Measurements from ENCODE around the gene GPR12. TPM values are rescaled to one million over a fixed set of nuclear protein-coding genes. Genes with fewer than 3 reads are reported as not detected.

GPR12 gene
- total and polyA plus RNA-seq, 2 of the 4 experiments (the other 2 are of a cell fraction) = not detected

DNA sequence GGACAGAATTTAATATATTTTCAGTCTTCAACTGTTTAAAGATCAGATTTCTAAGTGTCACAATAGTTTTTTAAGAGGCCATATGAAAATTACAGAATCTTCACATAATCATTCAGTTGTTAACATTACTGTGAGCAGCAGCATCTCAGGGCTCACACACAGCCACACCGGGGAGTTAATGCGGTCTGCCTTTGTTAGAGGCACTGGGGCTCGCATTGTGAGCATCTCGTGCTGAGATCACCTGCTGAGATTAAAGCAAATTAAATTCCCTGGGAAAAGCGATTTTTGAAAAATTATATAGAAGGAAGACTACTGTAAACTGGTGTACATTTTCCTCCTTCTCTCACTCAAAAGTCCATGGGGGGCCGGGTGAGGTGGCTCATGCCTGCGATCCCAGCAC is 16.6 kb downstream of the GPR12 start:
- Histone ChIP-seq H2AK5ac (ENCODE audit: low read depth, low read length) (no peak overlapping the region), H3K4me1 (ENCODE audit: control insufficient read depth, insufficient read depth, low read length) (no peaks in the 10 kb centered on the region), H3K4ac (ENCODE audit: low read depth, low read length) (no peak overlapping the region), H3K9ac (ENCODE audit: low read depth, low read length) (no peak overlapping the region), H3K23ac (ENCODE audit: low read depth, low read length) (no peak overlapping the region), H3K4me3 (ENCODE audit: insufficient read depth, low read depth, low read length) (no peak overlapping the region), H4K20me1 (ENCODE audit: insufficient read depth, low read length) (no peaks in the 10 kb centered on the region), H2BK15ac (ENCODE audit: low read depth, low read length) (no peak overlapping the region), H4K5ac (ENCODE audit: low read depth, low read length) (no peak overlapping the region), H2AFZ (replicated peaks; ENCODE audit: low read length, poor library complexity) (no peak overlapping the region), H3K9me3 (ENCODE audit: control insufficient read depth, insufficient read depth, low read length) (no peaks in the 10 kb centered on the region), H3K56ac (ENCODE audit: extremely low read depth, insufficient read depth, low read length) (no peak overlapping the region), H3K4me2 (ENCODE audit: low read depth, low read length) (no peak overlapping the region), H3K14ac (replicated peaks; ENCODE audit: low read depth, low read length) (no peak overlapping the region), H3K9me1 (ENCODE audit: insufficient read depth, low read length) (no peaks in the 10 kb centered on the region), H3K27ac (ENCODE audit: insufficient read depth, low read length) (no peak overlapping the region), H4K8ac (ENCODE audit: low read depth in 2 of 2, low read length in 2 of 2) (no peak overlapping the region), H3K79me1 (ENCODE audit: low read depth in 1 of 2, low read length in 2 of 2) (no peaks in the 10 kb centered on the region), H3K36me3 (ENCODE audit: control insufficient read depth, insufficient read depth, low read length) (no peaks in the 10 kb centered on the region), H2BK120ac (ENCODE audit: low read depth, low read length) (no peak overlapping the region), H2AK9ac (replicated peaks; ENCODE audit: low read depth, low read length, poor library complexity) (no peak overlapping the region), H3K27me3 (ENCODE audit: control insufficient read depth, insufficient read depth, low read length) (peaks cover 29% of the 10 kb centered on the region), H2BK20ac (ENCODE audit: low read depth, low read length) (no peak overlapping the region), H2BK5ac (ENCODE audit: low read depth, low read length, poor library complexity, severe bottlenecking) (no peak overlapping the region), H4K91ac (ENCODE audit: insufficient read depth, low read depth, low read length) (no peak overlapping the region), H3K18ac (ENCODE audit: low read depth, low read length) (no peak overlapping the region)
- intact Hi-C loops (cut with micrococcal nuclease) = no loop called here
- in situ Hi-C loops (cut with MboI; ENCODE audit: low sequenced_read_pairs) = no loop called here
- dilution Hi-C loops (cut with HindIII; ENCODE audit: low sequenced_read_pairs, unreplicated experiment) = no loop called here
- no TSS peak for BruUV-seq (replicated peaks)
- DNase-seq = no peak
- ChIA-PET CTCF (no interaction called here), POLR2A (ENCODE audit: unreplicated experiment) (no interaction called here)
- TF ChIP-seq RFX5 (IDR thresholded peaks at IDR 0.05; ENCODE audit: low read depth, low read length) = no peak
- TF ChIP-seq POLR2A (IDR thresholded peaks at IDR 0.05; ENCODE audit: low read depth, low read length) = no peak
- no peak for TF ChIP-seq MAZ (IDR thresholded peaks at IDR 0.05; ENCODE audit: borderline replicate concordance, low read depth, low read length)
- no peak for TF ChIP-seq SMC3 (IDR thresholded peaks at IDR 0.05; ENCODE audit: low read depth, low read length)
- TF ChIP-seq, protein P1, sequence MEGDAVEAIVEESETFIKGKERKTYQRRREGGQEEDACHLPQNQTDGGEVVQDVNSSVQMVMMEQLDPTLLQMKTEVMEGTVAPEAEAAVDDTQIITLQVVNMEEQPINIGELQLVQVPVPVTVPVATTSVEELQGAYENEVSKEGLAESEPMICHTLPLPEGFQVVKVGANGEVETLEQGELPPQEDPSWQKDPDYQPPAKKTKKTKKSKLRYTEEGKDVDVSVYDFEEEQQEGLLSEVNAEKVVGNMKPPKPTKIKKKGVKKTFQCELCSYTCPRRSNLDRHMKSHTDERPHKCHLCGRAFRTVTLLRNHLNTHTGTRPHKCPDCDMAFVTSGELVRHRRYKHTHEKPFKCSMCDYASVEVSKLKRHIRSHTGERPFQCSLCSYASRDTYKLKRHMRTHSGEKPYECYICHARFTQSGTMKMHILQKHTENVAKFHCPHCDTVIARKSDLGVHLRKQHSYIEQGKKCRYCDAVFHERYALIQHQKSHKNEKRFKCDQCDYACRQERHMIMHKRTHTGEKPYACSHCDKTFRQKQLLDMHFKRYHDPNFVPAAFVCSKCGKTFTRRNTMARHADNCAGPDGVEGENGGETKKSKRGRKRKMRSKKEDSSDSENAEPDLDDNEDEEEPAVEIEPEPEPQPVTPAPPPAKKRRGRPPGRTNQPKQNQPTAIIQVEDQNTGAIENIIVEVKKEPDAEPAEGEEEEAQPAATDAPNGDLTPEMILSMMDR (conservative IDR thresholded peaks at IDR 0.05; ENCODE audit: low read depth, low read length) = no peak
- TF ChIP-seq MXI1 (IDR thresholded peaks at IDR 0.05; ENCODE audit: borderline replicate concordance, low read depth, low read length) = no peak
- no peak for TF ChIP-seq BHLHE40 (IDR thresholded peaks at IDR 0.05; ENCODE audit: low read depth, low read length)
- no peak for TF ChIP-seq CEBPB (IDR thresholded peaks at IDR 0.05; ENCODE audit: low read depth, low read length)
- TF ChIP-seq RCOR1 (IDR thresholded peaks at IDR 0.05; ENCODE audit: insufficient replicate concordance, low read length) = no peak
- TF ChIP-seq FOS (IDR thresholded peaks at IDR 0.05; ENCODE audit: low read depth, low read length) = no peak
- TF ChIP-seq CHD1 (IDR thresholded peaks at IDR 0.05; ENCODE audit: low read depth, low read length) = no peak
- TF ChIP-seq, protein P2, sequence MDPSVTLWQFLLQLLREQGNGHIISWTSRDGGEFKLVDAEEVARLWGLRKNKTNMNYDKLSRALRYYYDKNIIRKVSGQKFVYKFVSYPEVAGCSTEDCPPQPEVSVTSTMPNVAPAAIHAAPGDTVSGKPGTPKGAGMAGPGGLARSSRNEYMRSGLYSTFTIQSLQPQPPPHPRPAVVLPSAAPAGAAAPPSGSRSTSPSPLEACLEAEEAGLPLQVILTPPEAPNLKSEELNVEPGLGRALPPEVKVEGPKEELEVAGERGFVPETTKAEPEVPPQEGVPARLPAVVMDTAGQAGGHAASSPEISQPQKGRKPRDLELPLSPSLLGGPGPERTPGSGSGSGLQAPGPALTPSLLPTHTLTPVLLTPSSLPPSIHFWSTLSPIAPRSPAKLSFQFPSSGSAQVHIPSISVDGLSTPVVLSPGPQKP (IDR thresholded peaks at IDR 0.05; ENCODE audit: borderline replicate concordance, low read depth, low read length) = no peak
- TF ChIP-seq, protein P3, sequence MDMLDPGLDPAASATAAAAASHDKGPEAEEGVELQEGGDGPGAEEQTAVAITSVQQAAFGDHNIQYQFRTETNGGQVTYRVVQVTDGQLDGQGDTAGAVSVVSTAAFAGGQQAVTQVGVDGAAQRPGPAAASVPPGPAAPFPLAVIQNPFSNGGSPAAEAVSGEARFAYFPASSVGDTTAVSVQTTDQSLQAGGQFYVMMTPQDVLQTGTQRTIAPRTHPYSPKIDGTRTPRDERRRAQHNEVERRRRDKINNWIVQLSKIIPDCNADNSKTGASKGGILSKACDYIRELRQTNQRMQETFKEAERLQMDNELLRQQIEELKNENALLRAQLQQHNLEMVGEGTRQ (IDR thresholded peaks at IDR 0.05; ENCODE audit: low read depth, low read length) = no peak
- TF ChIP-seq RAD21 (IDR thresholded peaks at IDR 0.05; ENCODE audit: low read length) = no peak
- no peak for TF ChIP-seq NFE2L2 (IDR thresholded peaks at IDR 0.05; ENCODE audit: low read depth, low read length)
- no peak for TF ChIP-seq MAFK (IDR thresholded peaks at IDR 0.05; ENCODE audit: low read depth, low read length)
- WGBS, 2 experiments (ENCODE audit: extremely low coverage in 2 of 2, insufficient read length in 1 of 2) = no CpG with 5 or more reads among the region's 7 CpGs
- ATAC-seq (ENCODE audit: low read depth) = no peak

All from IMR-90 (cell line).